Progenitor cell of endocrine pancreas (in vitro differentiated cells): Measurements from ENCODE around the gene NTRK1. TPM values are rescaled to one million over a fixed set of nuclear protein-coding genes. Genes with fewer than 3 reads are reported as not detected.

Experiments
- DNase-seq: peaks from one replicate; pipeline ENCODE4 v3.0.0; 2021; ENCODE audit warnings: low spot score; ENCODE audit not compliant: unreplicated experiment
- H3K27ac Mint-ChIP-seq: 2 replicates; pipeline ENCODE4 v1.8.0; 2021; ENCODE audit warnings: mild to moderate bottlenecking, moderate library complexity, mixed read lengths
- H3K27me3 Mint-ChIP-seq: 2 replicates; pipeline ENCODE4 v1.8.0; 2021; ENCODE audit warnings: mixed read lengths
- H3K36me3 Mint-ChIP-seq: 2 replicates; pipeline ENCODE4 v1.8.0; 2022; ENCODE audit warnings: mixed read lengths; ENCODE audit not compliant: insufficient read depth
- H3K4me1 Mint-ChIP-seq: 2 replicates; pipeline ENCODE4 v1.8.0; 2021; ENCODE audit warnings: low read depth, mixed read lengths
- H3K4me3 Mint-ChIP-seq: 2 replicates; pipeline ENCODE4 v1.8.0; 2021; ENCODE audit warnings: low read depth, mild to moderate bottlenecking, moderate library complexity, mixed read lengths
- H3K9me3 Mint-ChIP-seq: 2 replicates; pipeline ENCODE4 v1.8.0; 2021; ENCODE audit warnings: low read depth, mixed read lengths
- CTCF ChIP-seq: fragments of 200-600 bp; sonication (generic); IDR thresholded peaks from one replicate; pipeline ENCODE4 v1.5.0; 2021; ENCODE audit warnings: antibody characterized with exemption, mild to moderate bottlenecking; ENCODE audit not compliant: unreplicated experiment
- total RNA-seq: library from RNA; stranded (reverse); gene quantifications from 2 replicates; pipeline ENCODE4 v1.2.1, GENCODE V29; 2021

The NTRK1 gene
- total RNA-seq, 1 donor from 2014 or later = not detected

- Mint-ChIP-seq H3K4me3 (no peak overlapping the region), H3K36me3 (no peaks in the 10 kb centered on the region), H3K27ac (peak overlapping the region; percentile 58), H3K27me3 (peaks cover 83% of the 10 kb centered on the region), H3K9me3 (no peaks in the 10 kb centered on the region), H3K4me1 (no peaks in the 10 kb centered on the region)
- no peak for TF ChIP-seq CTCF
- no peak for DNase-seq
Observed at GRCh38 chr1:156881101-156881500, 20.4 kb downstream of the NTRK1 start.

GRCh38 chr1:156881663-156882062 lies 21.0 kb downstream of the NTRK1 start:
- Mint-ChIP-seq H3K4me3 (no peak overlapping the region), H3K27ac (no peak overlapping the region), H3K4me1 (no peaks in the 10 kb centered on the region), H3K36me3 (no peaks in the 10 kb centered on the region), H3K27me3 (peaks cover 83% of the 10 kb centered on the region), H3K9me3 (no peaks in the 10 kb centered on the region)
- no peak for DNase-seq
- TF ChIP-seq CTCF = no peak

- H3K36me3 Mint-ChIP-seq = no peaks in the 10 kb centered on the region
- H3K4me3 Mint-ChIP-seq = no peak overlapping the region
- no peaks in the 10 kb centered on the region for H3K9me3 Mint-ChIP-seq
- no peak for TF ChIP-seq CTCF
- H3K27ac Mint-ChIP-seq = no peak overlapping the region
- peaks cover 84% of the 10 kb centered on the region for H3K27me3 Mint-ChIP-seq
- no peaks in the 10 kb centered on the region for H3K4me1 Mint-ChIP-seq
- DNase-seq = no peak
Observed at GRCh38 chr1:156882543-156882942, 21.9 kb downstream of the NTRK1 start.

- H3K9me3 Mint-ChIP-seq = no peaks in the 10 kb centered on the region
- peaks cover 74% of the 10 kb centered on the region for H3K27me3 Mint-ChIP-seq
- TF ChIP-seq CTCF = no peak
- H3K4me3 Mint-ChIP-seq = no peak overlapping the region
- H3K27ac Mint-ChIP-seq = no peak overlapping the region
- H3K36me3 Mint-ChIP-seq = no peaks in the 10 kb centered on the region
- no peaks in the 10 kb centered on the region for H3K4me1 Mint-ChIP-seq
- DNase-seq = no peak
Observed at GRCh38 chr1:156883919-156884318, 23.3 kb downstream of the NTRK1 start.

GRCh38 chr1:156884560-156885184 lies 24.0 kb downstream of the NTRK1 start:
- H3K4me3 Mint-ChIP-seq = no peak overlapping the region
- H3K9me3 Mint-ChIP-seq = no peaks in the 10 kb centered on the region
- no peaks in the 10 kb centered on the region for H3K36me3 Mint-ChIP-seq
- TF ChIP-seq CTCF = no peak
- no peaks in the 10 kb centered on the region for H3K4me1 Mint-ChIP-seq
- peaks cover 74% of the 10 kb centered on the region for H3K27me3 Mint-ChIP-seq
- no peak for DNase-seq
- no peak overlapping the region for H3K27ac Mint-ChIP-seq
